Loucy (cell line): ENCODE data around the gene GRID1.

ENCODE experiments used
- H2AFZ ChIP-seq: fragments of 200-600 bp; sonication (generic); 2 replicates; pipeline ENCODE4 v1.6.0; 2016; ENCODE audit warnings: antibody characterized with exemption, mild to moderate bottlenecking, low read length, moderate library complexity
- H3F3A ChIP-seq: fragments of 200-600 bp; 2 replicates; pipeline ENCODE4 v1.6.0; 2016; ENCODE audit warnings: antibody characterized with exemption, low read depth, mild to moderate bottlenecking
- H3K27me3 ChIP-seq: fragments of 200-600 bp; sonication (generic); 2 replicates; pipeline ENCODE4 v1.6.1; 2014; ENCODE audit warnings: low read length, mild to moderate bottlenecking; ENCODE audit not compliant: insufficient read depth, poor library complexity, severe bottlenecking
- H3K36me3 ChIP-seq: fragments of 200-600 bp; sonication (generic); 2 replicates; pipeline ENCODE4 v1.6.1; 2016; ENCODE audit warnings: low read length; ENCODE audit not compliant: insufficient read depth
- H3K4me1 ChIP-seq: fragments of 200-600 bp; sonication (generic); 2 replicates; pipeline ENCODE4 v1.5.1; 2014; ENCODE audit warnings: low read length, mild to moderate bottlenecking; ENCODE audit not compliant: insufficient read depth, poor library complexity, severe bottlenecking
- H3K4me2 ChIP-seq: fragments of 200-600 bp; sonication (generic); 2 replicates; pipeline ENCODE4 v1.6.0; 2014; ENCODE audit warnings: antibody characterized with exemption, low read length, low read depth, mild to moderate bottlenecking; ENCODE audit not compliant: poor library complexity, severe bottlenecking
- H3K4me3 ChIP-seq: fragments of 200-600 bp; sonication (generic); 2 replicates; pipeline ENCODE4 v1.5.1; 2014; ENCODE audit warnings: low read length, mild to moderate bottlenecking, mixed read lengths; ENCODE audit not compliant: poor library complexity, severe bottlenecking
- H3K79me2 ChIP-seq: fragments of 200-600 bp; sonication (generic); 2 replicates; pipeline ENCODE4 v1.6.1; 2014; ENCODE audit warnings: low read length; ENCODE audit not compliant: insufficient read depth
- H3K9ac ChIP-seq: fragments of 200-600 bp; sonication (generic); 2 replicates; pipeline ENCODE4 v1.6.0; 2014; ENCODE audit warnings: mild to moderate bottlenecking, low read depth, low read length, moderate library complexity; ENCODE audit not compliant: poor library complexity, severe bottlenecking
- H3K9me2 ChIP-seq: fragments of 200-600 bp; sonication (generic); replicated peaks from 2 replicates; pipeline ENCODE4 v1.6.1; 2016; ENCODE audit warnings: low read depth, low read length, mixed read lengths
- H3K9me3 ChIP-seq: fragments of 200-600 bp; sonication (generic); 2 replicates; pipeline ENCODE4 v1.6.1; 2014; ENCODE audit warnings: mild to moderate bottlenecking, antibody characterized with exemption, low read length, low read depth; ENCODE audit not compliant: insufficient read depth
- H4K20me1 ChIP-seq: fragments of 200-600 bp; sonication (generic); 2 replicates; pipeline ENCODE4 v1.6.0; 2014; ENCODE audit warnings: antibody characterized with exemption, low read length, mild to moderate bottlenecking; ENCODE audit not compliant: insufficient read depth, poor library complexity, severe bottlenecking
- EZH2phosphoT487 ChIP-seq: fragments of 200-600 bp; IDR thresholded peaks from 2 replicates; pipeline ENCODE4 v1.6.1; 2018; ENCODE audit warnings: antibody characterized with exemption, mild to moderate bottlenecking, moderate library complexity, borderline replicate concordance
- TF ChIP-seq, protein P1 (sequence below): fragments of 200-600 bp; sonication (generic); conservative IDR thresholded peaks from 2 replicates; pipeline ENCODE4 v1.5.1; 2014; ENCODE audit warnings: mild to moderate bottlenecking, antibody characterized with exemption, low read length

Gene GRID1

DNA sequence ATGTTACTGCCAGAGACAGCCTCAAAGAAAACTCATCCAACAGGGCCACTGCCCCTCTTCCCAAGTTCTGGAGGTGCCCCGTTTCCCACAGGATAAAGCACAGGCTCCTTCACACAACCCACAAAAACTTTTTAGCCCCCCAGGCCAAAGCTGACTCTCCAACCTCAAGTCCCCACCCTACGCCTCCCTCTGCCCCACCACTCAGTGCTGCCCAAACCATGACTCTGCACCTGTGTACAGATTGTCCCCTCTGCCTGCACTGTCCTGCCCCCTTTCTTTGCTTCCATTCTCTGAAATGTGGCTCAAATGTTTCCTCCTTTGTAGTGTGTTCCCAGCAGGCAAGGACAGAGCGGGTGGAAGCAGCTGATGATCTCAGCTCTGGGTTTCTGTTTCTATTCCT, 284.0 kb downstream of the GRID1 start:
- no peaks in the 10 kb centered on the region for H3K36me3 ChIP-seq
- H3K4me2 ChIP-seq: no peak overlapping the region
- H3K9me2 ChIP-seq: no peaks in the 10 kb centered on the region
- H3F3A ChIP-seq: no peaks in the 10 kb centered on the region
- H3K4me1 ChIP-seq: no peaks in the 10 kb centered on the region
- H3K79me2 ChIP-seq: no peaks in the 10 kb centered on the region
- no peaks in the 10 kb centered on the region for H3K9me3 ChIP-seq
- H2AFZ ChIP-seq: no peak overlapping the region
- TF ChIP-seq, protein P1, sequence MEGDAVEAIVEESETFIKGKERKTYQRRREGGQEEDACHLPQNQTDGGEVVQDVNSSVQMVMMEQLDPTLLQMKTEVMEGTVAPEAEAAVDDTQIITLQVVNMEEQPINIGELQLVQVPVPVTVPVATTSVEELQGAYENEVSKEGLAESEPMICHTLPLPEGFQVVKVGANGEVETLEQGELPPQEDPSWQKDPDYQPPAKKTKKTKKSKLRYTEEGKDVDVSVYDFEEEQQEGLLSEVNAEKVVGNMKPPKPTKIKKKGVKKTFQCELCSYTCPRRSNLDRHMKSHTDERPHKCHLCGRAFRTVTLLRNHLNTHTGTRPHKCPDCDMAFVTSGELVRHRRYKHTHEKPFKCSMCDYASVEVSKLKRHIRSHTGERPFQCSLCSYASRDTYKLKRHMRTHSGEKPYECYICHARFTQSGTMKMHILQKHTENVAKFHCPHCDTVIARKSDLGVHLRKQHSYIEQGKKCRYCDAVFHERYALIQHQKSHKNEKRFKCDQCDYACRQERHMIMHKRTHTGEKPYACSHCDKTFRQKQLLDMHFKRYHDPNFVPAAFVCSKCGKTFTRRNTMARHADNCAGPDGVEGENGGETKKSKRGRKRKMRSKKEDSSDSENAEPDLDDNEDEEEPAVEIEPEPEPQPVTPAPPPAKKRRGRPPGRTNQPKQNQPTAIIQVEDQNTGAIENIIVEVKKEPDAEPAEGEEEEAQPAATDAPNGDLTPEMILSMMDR: no peak
- no peak for TF ChIP-seq EZH2phosphoT487
- no peak overlapping the region for H3K4me3 ChIP-seq
- H3K9ac ChIP-seq: no peak overlapping the region
- no peaks in the 10 kb centered on the region for H3K27me3 ChIP-seq
- H4K20me1 ChIP-seq: no peaks in the 10 kb centered on the region

DNA sequence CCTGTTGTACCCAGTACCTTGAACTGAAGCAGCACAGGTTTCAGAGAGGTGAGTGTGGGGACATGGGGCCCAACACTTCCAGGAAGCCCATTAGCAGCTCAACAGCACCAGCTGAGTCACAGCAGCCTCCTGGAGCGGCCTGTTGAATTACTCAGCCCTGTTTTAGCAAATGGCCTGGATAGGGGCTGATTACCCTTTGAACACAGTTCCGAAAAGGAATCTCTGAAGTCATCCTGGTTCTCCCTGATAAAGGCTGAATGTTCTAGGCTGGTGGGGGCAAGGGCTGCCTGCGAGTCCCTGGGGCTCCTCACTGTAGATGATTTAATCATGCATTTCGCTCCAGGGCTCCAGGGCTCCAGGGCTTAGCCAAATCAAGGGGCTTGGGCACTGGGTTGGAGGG, 287.5 kb downstream of the GRID1 start:
- no peak for TF ChIP-seq EZH2phosphoT487
- TF ChIP-seq, protein P1: no peak
- no peaks in the 10 kb centered on the region for H4K20me1 ChIP-seq
- no peaks in the 10 kb centered on the region for H3K9me3 ChIP-seq
- no peak overlapping the region for H3K4me2 ChIP-seq
- no peaks in the 10 kb centered on the region for H3K4me1 ChIP-seq
- H3K4me3 ChIP-seq: no peak overlapping the region
- H2AFZ ChIP-seq: no peak overlapping the region
- H3K9me2 ChIP-seq: no peaks in the 10 kb centered on the region
- H3K36me3 ChIP-seq: no peaks in the 10 kb centered on the region
- H3F3A ChIP-seq: no peaks in the 10 kb centered on the region
- H3K27me3 ChIP-seq: no peaks in the 10 kb centered on the region
- no peak overlapping the region for H3K9ac ChIP-seq
- H3K79me2 ChIP-seq: no peaks in the 10 kb centered on the region

DNA sequence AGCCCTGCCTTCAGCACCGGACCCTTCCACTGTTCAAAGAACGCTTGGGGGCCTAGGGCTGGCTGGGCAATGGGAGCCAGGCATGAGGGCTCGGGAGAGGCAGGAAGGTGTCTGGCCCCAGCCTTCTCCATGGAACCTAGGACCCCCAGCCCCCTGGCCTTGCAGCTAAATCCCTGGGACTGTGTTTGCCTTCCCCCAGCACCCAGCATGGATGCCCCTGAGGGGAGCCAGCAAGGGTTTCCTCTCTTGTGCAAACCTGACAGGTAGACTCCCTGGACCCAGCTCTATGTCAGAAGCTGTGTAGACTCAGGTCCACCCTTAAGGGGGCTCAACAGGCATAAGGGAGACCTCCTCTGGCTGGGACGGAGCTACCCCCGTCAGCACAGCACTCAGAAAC, 288.0 kb downstream of the GRID1 start:
- H3K79me2 ChIP-seq: no peaks in the 10 kb centered on the region
- H3K4me3 ChIP-seq: no peak overlapping the region
- H3K9me2 ChIP-seq: no peaks in the 10 kb centered on the region
- H3K9me3 ChIP-seq: no peaks in the 10 kb centered on the region
- no peaks in the 10 kb centered on the region for H3K4me1 ChIP-seq
- no peak overlapping the region for H3K9ac ChIP-seq
- no peaks in the 10 kb centered on the region for H3K36me3 ChIP-seq
- no peaks in the 10 kb centered on the region for H3K27me3 ChIP-seq
- TF ChIP-seq, protein P1: no peak
- no peak for TF ChIP-seq EZH2phosphoT487
- no peak overlapping the region for H2AFZ ChIP-seq
- H3F3A ChIP-seq: no peaks in the 10 kb centered on the region
- no peak overlapping the region for H3K4me2 ChIP-seq
- no peaks in the 10 kb centered on the region for H4K20me1 ChIP-seq
